A549 (cell line): Measurements from ENCODE around the gene CDC42BPG.

Experiments used
- JUNB ChIP-seq: fragments of >200 bp; sonication (Bioruptor Twin); formaldehyde crosslinking; IDR thresholded peaks from 2 replicates; pipeline ENCODE4 v1.6.1; 2016
- NR3C1 ChIP-seq: fragments of >200 bp; sonication (Bioruptor Twin); formaldehyde crosslinking; IDR thresholded peaks from 3 replicates; pipeline ENCODE4 v1.6.1; 2017
- POLR2A ChIP-seq: IDR thresholded peaks from 2 replicates; pipeline ENCODE4 v1.6.1; 2012; ENCODE audit warnings: mild to moderate bottlenecking, low read length
- REST ChIP-seq: fragments of 200-600 bp; sonication (generic); IDR thresholded peaks from 2 replicates; pipeline ENCODE4 v1.6.1; 2016; ENCODE audit warnings: antibody characterized with exemption, mild to moderate bottlenecking, moderate library complexity
- TF ChIP-seq, protein P1 (sequence below): fragments of >200 bp; sonication (Bioruptor Twin); formaldehyde crosslinking; IDR thresholded peaks from 3 replicates; pipeline ENCODE4 v1.5.1; 2016

DNA sequence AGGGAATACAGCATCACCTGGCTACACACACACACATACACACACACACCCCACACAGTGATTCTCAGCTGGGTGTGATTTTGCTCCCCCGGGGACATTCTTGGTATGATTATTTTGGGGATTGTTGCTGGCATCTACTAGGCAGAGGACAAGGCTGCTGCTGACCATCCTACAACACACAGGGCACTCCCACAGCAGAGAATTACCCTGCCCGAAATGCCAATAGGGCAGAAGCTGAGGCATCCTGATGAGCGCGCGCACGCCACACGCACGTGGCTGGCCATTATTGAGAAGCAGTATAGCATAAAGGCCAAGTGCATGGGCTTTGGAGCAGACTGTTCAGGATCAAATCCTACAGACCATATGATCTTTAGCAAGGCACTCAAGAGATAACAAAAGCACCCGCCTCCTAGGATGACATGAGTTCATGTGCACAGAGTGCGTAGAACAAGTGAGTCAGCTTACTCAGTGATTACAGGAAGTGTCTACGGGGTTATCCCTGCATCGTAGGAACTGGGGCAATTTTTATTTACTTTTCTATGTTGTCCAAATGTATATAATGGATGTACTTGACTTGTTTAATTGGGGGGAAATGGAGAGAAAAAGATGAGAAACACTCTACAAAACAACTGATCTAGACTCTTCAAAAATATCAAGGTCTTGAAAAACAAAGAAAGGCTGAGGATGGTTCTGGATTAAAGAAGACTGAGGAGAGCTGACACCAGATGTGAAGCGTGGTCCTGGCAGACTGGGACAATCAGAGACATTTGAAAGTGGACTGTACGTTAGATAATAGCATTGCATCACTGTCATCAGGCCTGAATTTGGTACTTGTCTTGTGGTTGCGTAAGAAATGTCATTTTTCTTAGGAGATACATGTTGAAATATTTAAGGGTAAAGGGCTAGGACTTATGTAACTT, 41.2 kb upstream of the CDC42BPG start:
- TF ChIP-seq NR3C1 (no peak), POLR2A (no peak), JUNB (no peak), REST (no peak)
- TF ChIP-seq, protein P1, sequence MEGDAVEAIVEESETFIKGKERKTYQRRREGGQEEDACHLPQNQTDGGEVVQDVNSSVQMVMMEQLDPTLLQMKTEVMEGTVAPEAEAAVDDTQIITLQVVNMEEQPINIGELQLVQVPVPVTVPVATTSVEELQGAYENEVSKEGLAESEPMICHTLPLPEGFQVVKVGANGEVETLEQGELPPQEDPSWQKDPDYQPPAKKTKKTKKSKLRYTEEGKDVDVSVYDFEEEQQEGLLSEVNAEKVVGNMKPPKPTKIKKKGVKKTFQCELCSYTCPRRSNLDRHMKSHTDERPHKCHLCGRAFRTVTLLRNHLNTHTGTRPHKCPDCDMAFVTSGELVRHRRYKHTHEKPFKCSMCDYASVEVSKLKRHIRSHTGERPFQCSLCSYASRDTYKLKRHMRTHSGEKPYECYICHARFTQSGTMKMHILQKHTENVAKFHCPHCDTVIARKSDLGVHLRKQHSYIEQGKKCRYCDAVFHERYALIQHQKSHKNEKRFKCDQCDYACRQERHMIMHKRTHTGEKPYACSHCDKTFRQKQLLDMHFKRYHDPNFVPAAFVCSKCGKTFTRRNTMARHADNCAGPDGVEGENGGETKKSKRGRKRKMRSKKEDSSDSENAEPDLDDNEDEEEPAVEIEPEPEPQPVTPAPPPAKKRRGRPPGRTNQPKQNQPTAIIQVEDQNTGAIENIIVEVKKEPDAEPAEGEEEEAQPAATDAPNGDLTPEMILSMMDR: no peak
